ENCODE results near the gene RNF113A. TPM values are rescaled to one million over a fixed set of nuclear protein-coding genes. Genes with fewer than 3 reads are reported as not detected.

Gene RNF113A
- total RNA-seq, 4 donors from 2014 or later, result 8.9 to 15.7 (median 12.1) TPM

- H3K9me3 ChIP-seq, result no peaks in the 10 kb centered on the region
- intact Hi-C loops (cut with DNase I; ENCODE audit: low total_unique reads), result no loop called here
- peak overlapping the region in 2 of 4 donors; percentile 14 to 22 for H3K4me3 ChIP-seq
- DNase-seq, result peak; percentile 8 to 20
- peaks cover 0 to 11% (median 4%) of the 10 kb centered on the region in 3 donors for H3K27me3 ChIP-seq
- H3K36me3 ChIP-seq, result no peaks in the 10 kb centered on the region
- peaks cover 0 to 2% of the 10 kb centered on the region in 2 donors for H3K4me1 ChIP-seq
- in situ Hi-C loops (cut with MboI; ENCODE audit: low sequenced_read_pairs in 4 of 4), result no loop called here
- ATAC-seq, result no peak
- no peak overlapping the region for H3K27ac ChIP-seq
- no peak for TF ChIP-seq POLR2A (IDR thresholded peaks at IDR 0.05)
- TF ChIP-seq CTCF (IDR thresholded peaks at IDR 0.05 in 4 of 5, conservative IDR thresholded peaks at IDR 0.05 in 1 of 5), result peak in 3 of 5 experiments; percentile 27 to 43 (median 37)
Observed at GRCh38 chrX:119887721-119888425, 16.3 kb upstream of the RNF113A start.

GRCh38 chrX:119885554-119886428 is 14.3 kb upstream of the RNF113A start:
- Histone ChIP-seq H3K4me3 (no peak overlapping the region), H3K27me3 (peaks cover 0 to 11% (median 4%) of the 10 kb centered on the region in 3 donors), H3K4me1 (peaks cover 0 to 2% of the 10 kb centered on the region in 2 donors), H3K36me3 (no peaks in the 10 kb centered on the region), H3K27ac (no peak overlapping the region), H3K9me3 (no peaks in the 10 kb centered on the region)
- TF ChIP-seq CTCF (IDR thresholded peaks at IDR 0.05 in 4 of 5, conservative IDR thresholded peaks at IDR 0.05 in 1 of 5) (no peak), POLR2A (IDR thresholded peaks at IDR 0.05) (no peak)
- intact Hi-C loops (cut with DNase I; ENCODE audit: low total_unique reads), result no loop called here
- ATAC-seq, result no peak
- in situ Hi-C loops (cut with MboI; ENCODE audit: low sequenced_read_pairs in 4 of 4), result no loop called here
- DNase-seq, result no peak

GRCh38 chrX:119880552-119881437 is 9.3 kb upstream of the RNF113A start:
- no peaks in the 10 kb centered on the region for H3K9me3 ChIP-seq
- H3K36me3 ChIP-seq, result peaks cover 0 to 10% of the 10 kb centered on the region in 2 donors
- ATAC-seq (peak; percentile 54 to 79), DNase-seq (no peak)
- H3K27me3 ChIP-seq, result no peaks in the 10 kb centered on the region
- in situ Hi-C loops (cut with MboI; ENCODE audit: low sequenced_read_pairs in 4 of 4), result no loop called here
- no peaks in the 10 kb centered on the region for H3K4me1 ChIP-seq
- TF ChIP-seq CTCF (IDR thresholded peaks at IDR 0.05 in 4 of 5, conservative IDR thresholded peaks at IDR 0.05 in 1 of 5) (peak in 3 of 5 experiments; percentile 41 to 54 (median 41)), POLR2A (IDR thresholded peaks at IDR 0.05) (no peak)
- no peak overlapping the region for H3K27ac ChIP-seq
- H3K4me3 ChIP-seq, result no peak overlapping the region
- intact Hi-C loops (cut with DNase I; ENCODE audit: low total_unique reads), result no loop called here

GRCh38 chrX:119880076-119880475 is 8.5 kb upstream of the RNF113A start:
- no peaks in the 10 kb centered on the region for H3K9me3 ChIP-seq
- H3K27ac ChIP-seq, result no peak overlapping the region
- no peaks in the 10 kb centered on the region for H3K4me1 ChIP-seq
- TF ChIP-seq POLR2A (IDR thresholded peaks at IDR 0.05), result no peak
- TF ChIP-seq CTCF (IDR thresholded peaks at IDR 0.05 in 4 of 5, conservative IDR thresholded peaks at IDR 0.05 in 1 of 5), result no peak
- peaks cover 0 to 12% of the 10 kb centered on the region in 2 donors for H3K36me3 ChIP-seq
- H3K27me3 ChIP-seq, result no peaks in the 10 kb centered on the region
- intact Hi-C loops (cut with DNase I; ENCODE audit: low total_unique reads) (no loop called here), in situ Hi-C loops (cut with MboI; ENCODE audit: low sequenced_read_pairs in 4 of 4) (no loop called here)
- ATAC-seq (no peak), DNase-seq (no peak)
- no peak overlapping the region for H3K4me3 ChIP-seq

All from gastrocnemius medialis (tissue), 4 donors.